Measurements from ENCODE around the gene GNAS. TPM values are rescaled to one million over a fixed set of nuclear protein-coding genes. Genes with fewer than 3 reads are reported as not detected.

The GNAS gene
- total RNA-seq, 1 experiment from 2014 or later: 629 TPM

- no peak overlapping the region for H3K27ac Mint-ChIP-seq (ENCODE audit: low read depth, unreplicated experiment)
- peaks cover 13% of the 10 kb centered on the region for H3K4me1 Mint-ChIP-seq (ENCODE audit: insufficient read depth, unreplicated experiment)
- ChIA-PET CTCF (interaction anchor here (0.7 kb wide), 1 partner anchor 1681 kb away, joined by 3 read pairs; no protein-coding TSS in a partner anchor), POLR2A (interaction anchor here (1.0 kb wide), 1 partner anchor 11 kb away, joined by 3 read pairs; no protein-coding TSS in a partner anchor)
- DNase-seq (ENCODE audit: unreplicated experiment): no peak
- no TSS peak for BruUV-seq (replicated peaks)
- H3K36me3 Mint-ChIP-seq (ENCODE audit: insufficient read depth, unreplicated experiment): peaks cover 62% of the 10 kb centered on the region
- H3K9me3 Mint-ChIP-seq (ENCODE audit: unreplicated experiment): no peaks in the 10 kb centered on the region
- no peak for TF ChIP-seq CTCF (IDR thresholded peaks at IDR 0.05; ENCODE audit: unreplicated experiment)
- intact Hi-C loops (cut with micrococcal nuclease): no loop called here
- no peak overlapping the region for H3K4me3 Mint-ChIP-seq (ENCODE audit: unreplicated experiment)
- no peaks in the 10 kb centered on the region for H3K27me3 Mint-ChIP-seq (ENCODE audit: insufficient read depth, unreplicated experiment)
These were observed 59.5 kb downstream of the GNAS start for GRCh38 chr20:58911970-58912369.

- no peak overlapping the region for H3K4me3 Mint-ChIP-seq (ENCODE audit: unreplicated experiment)
- H3K36me3 Mint-ChIP-seq (ENCODE audit: insufficient read depth, unreplicated experiment): peaks cover 51% of the 10 kb centered on the region
- CTCF ChIA-PET: no interaction called here
- BruUV-seq (replicated peaks): no TSS peak
- intact Hi-C loops (cut with micrococcal nuclease): no loop called here
- H3K4me1 Mint-ChIP-seq (ENCODE audit: insufficient read depth, unreplicated experiment): peaks cover 2% of the 10 kb centered on the region
- H3K27ac Mint-ChIP-seq (ENCODE audit: low read depth, unreplicated experiment): no peak overlapping the region
- POLR2A ChIA-PET: interaction anchor here (1.0 kb wide), 1 partner anchor 12 kb away, joined by 3 read pairs; no protein-coding TSS in a partner anchor
- TF ChIP-seq CTCF (IDR thresholded peaks at IDR 0.05; ENCODE audit: unreplicated experiment): no peak
- DNase-seq (ENCODE audit: unreplicated experiment): no peak
- no peaks in the 10 kb centered on the region for H3K9me3 Mint-ChIP-seq (ENCODE audit: unreplicated experiment)
- no peaks in the 10 kb centered on the region for H3K27me3 Mint-ChIP-seq (ENCODE audit: insufficient read depth, unreplicated experiment)
These were observed 60.6 kb downstream of the GNAS start for GRCh38 chr20:58913079-58913478.

- no peak for TF ChIP-seq CTCF (IDR thresholded peaks at IDR 0.05; ENCODE audit: unreplicated experiment)
- H3K4me1 Mint-ChIP-seq (ENCODE audit: insufficient read depth, unreplicated experiment): no peaks in the 10 kb centered on the region
- H3K36me3 Mint-ChIP-seq (ENCODE audit: insufficient read depth, unreplicated experiment): no peaks in the 10 kb centered on the region
- no peak overlapping the region for H3K4me3 Mint-ChIP-seq (ENCODE audit: unreplicated experiment)
- ChIA-PET CTCF (interaction anchor here (0.6 to 0.7 kb wide), 2 partner anchors 11 to 62 kb away, joined by 3 read pairs; no protein-coding TSS in a partner anchor), POLR2A (no interaction called here)
- no peaks in the 10 kb centered on the region for H3K27me3 Mint-ChIP-seq (ENCODE audit: insufficient read depth, unreplicated experiment)
- H3K9me3 Mint-ChIP-seq (ENCODE audit: unreplicated experiment): no peaks in the 10 kb centered on the region
- DNase-seq (ENCODE audit: unreplicated experiment): no peak
- no peak overlapping the region for H3K27ac Mint-ChIP-seq (ENCODE audit: low read depth, unreplicated experiment)
- no TSS peak for BruUV-seq (replicated peaks)
- intact Hi-C loops (cut with micrococcal nuclease): no loop called here
These were observed 66.1 kb downstream of the GNAS start for GRCh38 chr20:58918621-58919020.

- Mint-ChIP-seq H3K27me3 (ENCODE audit: insufficient read depth, unreplicated experiment) (no peaks in the 10 kb centered on the region), H3K4me1 (ENCODE audit: insufficient read depth, unreplicated experiment) (no peaks in the 10 kb centered on the region), H3K36me3 (ENCODE audit: insufficient read depth, unreplicated experiment) (no peaks in the 10 kb centered on the region), H3K4me3 (ENCODE audit: unreplicated experiment) (no peak overlapping the region), H3K9me3 (ENCODE audit: unreplicated experiment) (no peaks in the 10 kb centered on the region), H3K27ac (ENCODE audit: low read depth, unreplicated experiment) (no peak overlapping the region)
- CTCF ChIA-PET: no interaction called here
- POLR2A ChIA-PET: interaction anchor here (1.0 to 3.8 kb wide), 3 partner anchors 14 to 110 kb away, joined by 4 to 14 read pairs (median 5); partner anchors contain the start of gene ATP5F1E
- BruUV-seq (replicated peaks): no TSS peak
- TF ChIP-seq CTCF (IDR thresholded peaks at IDR 0.05; ENCODE audit: unreplicated experiment): no peak
- intact Hi-C loops (cut with micrococcal nuclease): no loop called here
- DNase-seq (ENCODE audit: unreplicated experiment): no peak
These were observed 69.0 kb downstream of the GNAS start for GRCh38 chr20:58921564-58921963.
